Right ventricle myocardium superior (tissue), 1 donor: ENCODE results near the gene RGS9BP. TPM values are rescaled to one million over a fixed set of nuclear protein-coding genes. Genes with fewer than 3 reads are reported as not detected.

Source experiments
- total RNA-seq: library from RNA; stranded (reverse); fragmentation: NEBNext Ultra II Directional; extraction: Animal tissue kit (Norgen Biotek cat#: 25700); gene quantifications from one replicate; pipeline ENCODE4 v1.2.1, GENCODE V29; 2021
- donor health status: DM: no; HTN: yes; CAD: no; lungs with severe emphysema.

Gene RGS9BP
- total RNA-seq, 1 donor from 2014 or later: 14.3 TPM

Other genes starting within 250 kb of the RGS9BP start
- 137 TPM for gene PDCD5, start 94.7 kb upstream of the RGS9BP start, total RNA-seq
- gene ANKRD27, start 668 bp upstream of the RGS9BP start, total RNA-seq: 22.6 TPM
- gene NUDT19, start 16.0 kb downstream of the RGS9BP start, total RNA-seq: 24.1 TPM
- gene TDRD12, start 43.9 kb downstream of the RGS9BP start, total RNA-seq: not detected
- gene SLC7A9, start 193.9 kb downstream of the RGS9BP start, total RNA-seq: not detected